ENCODE results near the gene LGR6.
"Not testable (repeated sequence)": the region's sequence is repeated elsewhere in the genome, so short reads cannot be mapped to it uniquely, and the experiment has no call there.

Gene LGR6

DNA sequence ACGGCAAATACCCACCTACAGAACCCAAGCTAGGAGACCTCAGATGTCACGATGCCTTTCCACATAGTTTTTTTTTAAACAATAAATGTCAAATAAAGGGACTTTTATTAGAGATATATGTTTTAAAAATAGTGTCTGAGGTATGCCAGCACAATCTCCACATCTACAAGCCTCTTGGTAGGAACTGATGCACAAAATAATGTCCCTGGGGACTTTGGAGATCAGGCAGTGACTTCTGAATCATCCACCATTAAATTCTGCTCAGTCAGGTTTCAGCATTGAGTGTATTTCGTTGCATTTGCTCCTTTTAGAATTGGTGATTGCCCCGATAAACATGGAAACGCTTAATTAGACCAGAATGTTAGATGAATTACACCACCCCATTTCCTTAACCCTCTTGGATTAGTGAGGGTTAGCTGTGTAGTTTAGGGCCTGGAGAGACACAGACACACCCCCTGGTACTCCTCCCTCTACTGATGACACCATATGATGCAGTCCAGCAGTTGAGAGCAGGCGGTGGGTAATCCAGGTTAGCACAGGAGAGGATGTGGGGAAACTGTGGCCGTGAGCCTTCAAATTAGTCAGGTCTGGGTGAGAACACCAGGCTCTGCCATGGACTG, 33.6 kb downstream of the LGR6 start:
- no peak for DNase-seq

DNA sequence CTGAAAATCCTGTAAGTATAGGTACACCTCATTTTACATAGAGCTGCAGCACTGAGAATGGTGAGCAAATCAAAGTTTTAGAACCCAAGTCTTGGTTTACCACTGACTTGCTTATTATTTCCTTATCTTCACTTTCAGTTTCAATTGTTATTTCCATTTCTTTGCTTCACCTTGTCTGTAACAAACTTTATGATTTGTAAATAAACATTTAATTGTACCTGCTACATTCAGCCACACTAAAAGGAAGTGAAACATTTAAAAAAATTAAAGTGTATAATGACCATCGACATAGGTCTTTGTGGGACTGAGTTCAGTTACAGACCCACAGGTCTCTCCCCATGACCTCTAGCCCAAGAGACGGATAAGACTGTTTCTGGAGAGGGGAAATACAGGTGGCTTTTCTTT, 34.4 kb downstream of the LGR6 start:
- no peak for DNase-seq

DNA sequence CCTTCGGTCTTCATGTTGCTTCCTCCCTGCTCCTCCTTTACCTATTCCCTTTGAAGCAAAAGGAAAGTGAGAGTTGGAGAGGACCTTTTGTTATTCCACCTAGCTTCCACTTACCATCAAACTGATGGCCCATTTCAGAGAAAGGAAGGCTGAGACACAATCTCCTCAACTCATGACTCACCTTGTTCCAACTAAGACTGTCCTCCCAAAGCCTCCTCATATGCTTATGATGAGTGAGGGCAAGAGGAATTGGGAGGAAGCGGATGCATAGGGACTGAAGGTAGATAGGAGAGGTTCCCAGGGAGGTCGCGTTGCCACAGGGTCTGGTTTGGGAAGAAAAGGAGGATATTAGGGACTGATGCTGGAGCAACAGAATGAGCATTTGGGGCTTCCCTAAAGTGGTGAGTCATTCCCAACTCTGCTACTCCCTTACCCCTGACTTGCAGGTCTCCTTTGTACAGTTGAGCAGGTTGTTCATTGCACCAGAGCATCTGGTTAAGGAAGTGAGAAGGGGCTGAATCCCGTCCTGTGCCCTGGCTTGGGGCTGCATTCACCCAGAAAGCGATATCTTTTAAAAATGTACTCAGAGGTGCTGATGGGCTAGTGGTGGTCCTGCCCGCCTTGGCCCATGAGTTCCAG, 35.0 kb downstream of the LGR6 start:
- no peak for DNase-seq

DNA sequence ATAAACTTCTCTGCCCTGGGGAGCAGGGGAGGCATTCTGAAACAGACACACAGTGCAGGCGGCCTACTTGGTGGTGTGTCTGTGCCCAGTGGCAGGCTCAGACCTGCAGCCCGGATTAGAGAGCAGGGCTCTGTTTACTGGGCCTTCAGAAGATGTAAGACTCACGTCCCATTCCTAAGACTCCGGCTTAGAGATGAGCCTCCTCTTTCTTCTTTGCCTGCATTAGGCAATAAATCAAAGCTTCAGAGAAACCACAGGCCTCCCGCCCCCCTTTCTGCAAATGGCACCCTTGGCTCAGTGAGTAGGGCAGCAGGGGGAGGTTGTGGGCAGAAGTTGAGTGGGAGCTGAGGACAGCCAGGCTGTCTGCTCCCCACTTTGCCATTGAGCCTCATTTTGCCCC, 35.8 kb downstream of the LGR6 start:
- no peak for DNase-seq

DNA sequence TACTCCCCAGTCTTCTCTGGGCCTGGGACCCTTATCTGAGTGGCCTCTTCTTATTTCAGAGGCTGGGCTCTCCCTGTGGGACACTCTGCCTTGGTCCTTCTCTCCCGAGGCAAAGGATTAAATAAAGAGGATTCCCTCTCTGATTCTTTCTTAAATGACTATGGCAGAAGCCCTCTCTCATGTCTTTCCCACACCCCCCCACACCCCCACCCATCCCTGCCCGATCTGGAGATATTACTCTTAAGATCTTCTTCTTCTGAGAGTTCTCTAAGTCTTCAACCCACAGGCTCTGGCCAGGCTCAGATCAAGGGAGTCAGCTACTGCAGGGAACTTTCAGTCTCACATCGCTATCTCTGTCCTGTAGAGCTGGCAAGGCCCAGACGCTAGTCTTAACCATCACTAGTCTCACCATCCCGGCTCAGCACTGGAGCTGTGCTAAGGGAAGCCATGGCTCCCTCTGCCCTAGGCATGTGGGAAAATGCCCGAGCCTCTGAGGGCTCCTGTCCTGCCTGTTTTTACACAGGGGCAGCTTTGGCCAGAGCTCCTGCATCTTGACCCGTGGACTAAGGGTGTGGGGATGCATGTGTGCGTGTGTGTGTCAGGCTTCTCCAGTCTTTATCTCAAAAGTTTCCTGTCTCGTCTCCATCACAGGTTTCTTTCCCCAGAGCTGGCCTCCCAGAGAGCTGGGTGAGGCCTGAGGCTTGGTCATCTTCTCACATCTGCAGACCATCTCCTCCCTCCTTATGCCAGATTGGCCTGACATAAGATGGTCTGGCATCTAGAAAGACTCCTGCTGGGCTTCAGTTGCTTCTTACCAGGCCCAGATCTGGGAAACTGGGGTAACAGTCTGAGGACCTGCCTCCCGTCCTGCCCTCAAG, 36.7 kb downstream of the LGR6 start:
- DNase-seq = no peak

DNA sequence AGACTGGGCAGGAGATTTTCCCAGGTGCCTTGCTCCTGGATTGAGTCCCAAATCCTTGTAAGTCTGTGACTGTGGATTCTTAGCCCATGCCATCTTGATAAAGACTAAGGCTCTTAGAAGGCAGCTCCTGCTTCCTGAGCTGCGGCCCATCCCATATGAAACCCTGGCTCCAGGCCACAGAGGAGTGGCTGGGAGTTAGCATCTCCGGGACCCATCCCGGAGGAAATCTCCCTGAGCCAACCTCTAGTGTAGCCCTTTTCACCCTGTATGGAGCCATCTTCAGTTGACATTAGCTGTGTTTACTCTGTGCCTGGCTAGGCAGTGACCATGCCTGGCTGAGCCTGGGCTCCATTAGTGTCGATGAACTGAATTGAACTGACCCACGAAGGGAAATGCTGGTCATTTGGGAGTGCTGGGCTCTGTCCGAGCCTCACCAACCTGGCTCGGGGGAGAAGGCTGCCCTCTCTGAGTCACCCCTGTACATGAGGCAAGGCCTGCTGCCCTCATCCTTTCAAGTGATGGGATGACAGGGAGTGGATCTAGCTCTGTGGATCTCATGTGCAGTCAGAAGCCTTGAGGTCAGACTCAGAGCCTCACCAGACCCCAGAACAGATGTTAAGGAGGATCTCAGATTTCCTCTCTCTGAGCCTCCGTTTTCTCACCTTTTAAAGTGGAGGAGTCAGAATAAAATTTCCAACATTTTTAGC, 37.5 kb downstream of the LGR6 start:
- no peak for DNase-seq

DNA sequence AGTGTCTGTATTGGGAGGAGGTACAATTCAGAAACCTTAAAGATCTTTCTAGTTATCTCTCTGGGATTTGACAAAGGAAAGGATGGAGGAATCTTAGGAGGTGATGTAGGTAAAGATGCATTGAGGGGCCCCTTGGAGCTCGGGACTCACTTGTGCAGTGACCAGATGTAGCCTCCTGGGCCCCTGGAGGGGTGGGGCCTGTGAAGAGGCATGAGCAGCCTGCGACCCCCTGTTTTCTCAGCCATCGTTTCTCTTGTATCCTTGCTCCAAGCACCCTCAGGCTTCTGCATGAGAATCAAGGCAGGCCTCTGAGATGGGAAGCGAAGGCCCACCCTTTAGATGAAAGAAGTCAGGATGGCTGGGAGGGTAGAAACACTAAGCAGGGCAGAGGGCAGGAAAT, 39.6 kb downstream of the LGR6 start:
- no peak for DNase-seq

DNA sequence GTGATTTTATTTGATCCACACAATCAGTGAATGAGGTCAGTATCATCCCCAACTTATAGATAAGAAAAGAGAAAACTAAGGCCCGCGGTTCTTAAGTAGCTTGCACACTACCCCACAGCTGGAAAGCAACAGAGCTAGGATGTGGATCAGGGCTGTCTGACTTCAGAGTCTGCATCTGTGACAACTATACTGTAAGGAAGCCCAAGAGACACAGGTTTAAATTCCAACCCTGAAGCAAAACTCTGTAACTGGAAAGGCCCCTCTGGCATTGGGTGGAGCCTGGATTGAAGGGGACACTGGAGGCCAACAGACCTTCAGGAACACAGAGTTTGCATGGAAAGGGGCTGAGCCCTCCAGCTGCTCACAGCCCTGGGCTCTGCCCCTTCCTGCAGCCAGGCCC, 40.2 kb downstream of the LGR6 start:
- no peak for DNase-seq

DNA sequence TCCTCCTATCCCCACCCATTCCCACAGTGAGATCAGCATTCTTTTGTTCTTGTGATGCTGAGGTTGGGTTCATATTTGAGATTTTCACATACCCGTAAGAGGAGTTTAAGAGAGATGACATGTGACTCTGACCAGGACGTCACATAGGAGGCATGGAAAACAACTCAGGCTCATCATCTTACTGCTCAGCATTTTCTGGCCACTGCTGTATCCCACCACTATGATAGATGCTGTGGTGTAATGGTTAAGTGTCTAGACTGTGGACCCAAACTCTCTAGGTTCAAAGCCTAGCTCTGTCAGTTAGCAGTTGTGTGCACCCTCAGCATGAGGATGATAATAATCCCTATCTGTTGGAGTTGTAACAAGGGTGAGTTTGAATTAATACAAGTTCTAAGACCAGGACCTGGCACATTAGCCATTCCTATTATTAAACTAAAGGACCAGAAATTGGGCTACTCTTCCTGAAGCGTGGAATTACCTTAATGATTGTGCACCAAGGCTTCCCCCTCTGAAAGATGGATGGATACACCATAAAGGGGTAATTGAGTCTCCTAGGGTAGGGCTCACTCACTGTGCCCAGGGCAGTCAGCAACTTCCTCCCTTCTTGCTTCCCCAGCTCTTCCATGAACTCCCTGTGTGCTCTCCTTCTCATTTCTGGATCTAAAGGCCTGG, 40.9 kb downstream of the LGR6 start:
- DNase-seq = no peak

DNA sequence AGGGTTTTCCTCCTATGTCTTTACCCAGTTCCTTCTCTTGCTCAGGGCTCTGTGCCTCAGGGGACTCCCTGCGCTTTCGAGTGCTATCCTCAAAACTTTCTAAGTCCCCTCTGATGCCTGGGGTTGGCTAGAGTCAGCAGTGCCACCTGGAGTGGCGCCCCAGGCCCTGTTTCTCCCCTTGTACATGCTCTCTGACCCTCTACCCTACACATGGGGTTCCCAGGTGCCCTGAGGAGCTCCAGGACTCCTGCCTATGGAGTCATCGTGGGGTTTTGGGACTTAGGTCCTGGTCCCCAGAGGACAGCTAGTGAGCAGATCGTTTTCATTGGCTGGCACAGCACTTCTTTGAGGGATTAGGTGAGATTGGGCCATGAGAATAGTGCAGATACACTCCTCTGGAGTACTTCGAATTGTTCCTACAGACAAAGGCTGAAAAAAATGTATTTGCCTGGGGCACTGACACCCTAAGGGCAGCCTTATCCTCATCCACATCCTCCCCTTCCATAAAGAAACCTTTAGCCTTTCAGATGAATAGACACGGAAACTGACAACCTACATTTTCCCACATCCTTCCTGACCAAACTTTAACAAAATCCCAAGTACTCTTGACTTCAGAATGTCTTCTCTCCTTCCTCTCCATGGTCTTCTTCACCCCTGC, 41.5 kb downstream of the LGR6 start:
- DNase-seq = no peak

DNA sequence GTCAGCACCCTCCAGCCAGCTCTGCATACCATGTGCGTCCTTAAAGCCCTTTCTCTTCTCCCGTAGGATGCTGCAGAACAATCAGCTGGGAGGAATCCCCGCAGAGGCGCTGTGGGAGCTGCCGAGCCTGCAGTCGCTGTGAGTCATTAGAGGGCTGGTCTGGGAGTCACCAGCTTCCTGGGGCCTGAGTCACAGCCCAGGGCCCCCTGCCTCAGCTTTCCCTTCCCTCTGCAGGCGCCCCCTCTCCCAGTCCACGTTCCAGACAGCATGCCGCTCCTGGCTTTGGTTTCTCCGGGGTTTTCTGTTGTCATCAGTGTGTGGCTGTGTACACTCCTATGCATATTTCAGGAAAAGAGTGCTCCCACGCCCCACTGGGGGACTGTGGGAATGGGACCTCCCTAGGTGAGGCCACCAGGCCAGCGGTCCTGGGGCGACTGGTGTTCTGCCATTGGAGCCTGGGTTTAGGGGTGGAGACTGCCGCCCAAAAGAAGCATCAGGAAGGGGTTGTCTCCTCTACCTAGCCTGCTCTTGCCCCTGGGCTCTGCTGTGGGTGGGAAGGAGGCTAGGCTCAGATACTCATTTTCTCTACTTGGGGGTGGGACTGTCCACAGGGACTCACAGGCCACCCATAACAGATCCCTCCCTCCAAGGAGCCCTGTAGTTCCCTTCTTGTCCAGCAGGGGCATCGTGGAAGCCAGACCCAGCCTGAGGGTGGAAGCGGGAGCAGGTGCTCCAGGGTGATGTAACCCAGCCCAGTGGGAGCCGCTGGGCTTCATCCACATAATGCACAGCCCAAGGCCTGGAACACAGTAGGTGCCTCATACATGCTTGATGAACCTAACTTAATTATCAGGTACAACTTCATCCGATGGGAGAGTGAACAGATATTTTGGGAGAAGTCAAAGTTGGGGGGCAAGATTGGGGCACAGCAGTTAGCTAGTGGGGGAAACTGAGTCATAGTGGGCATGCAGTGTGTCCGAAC, 42.5 kb downstream of the LGR6 start:
- DNase-seq = peak; percentile 76

DNA sequence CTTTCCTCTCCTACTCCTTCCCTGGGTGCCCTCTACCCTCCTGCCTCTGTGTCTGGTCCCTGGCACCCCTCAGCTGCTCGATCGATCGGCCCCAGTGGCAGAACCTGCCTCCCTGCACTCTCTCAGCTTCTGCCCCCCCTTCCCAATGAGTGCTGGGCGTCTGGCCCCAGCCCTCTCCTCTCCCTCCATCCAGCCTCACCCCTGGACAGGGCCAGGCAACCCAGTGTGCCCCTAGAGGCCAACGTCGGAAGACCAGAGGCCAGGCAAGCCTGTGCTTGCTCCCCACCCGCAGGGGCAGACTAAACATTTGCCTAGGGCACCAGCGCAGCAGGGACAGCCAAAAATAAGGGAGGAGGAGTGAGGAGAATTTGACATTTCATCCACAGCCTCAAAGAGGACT, 43.5 kb downstream of the LGR6 start:
- DNase-seq = peak; percentile 22

DNA sequence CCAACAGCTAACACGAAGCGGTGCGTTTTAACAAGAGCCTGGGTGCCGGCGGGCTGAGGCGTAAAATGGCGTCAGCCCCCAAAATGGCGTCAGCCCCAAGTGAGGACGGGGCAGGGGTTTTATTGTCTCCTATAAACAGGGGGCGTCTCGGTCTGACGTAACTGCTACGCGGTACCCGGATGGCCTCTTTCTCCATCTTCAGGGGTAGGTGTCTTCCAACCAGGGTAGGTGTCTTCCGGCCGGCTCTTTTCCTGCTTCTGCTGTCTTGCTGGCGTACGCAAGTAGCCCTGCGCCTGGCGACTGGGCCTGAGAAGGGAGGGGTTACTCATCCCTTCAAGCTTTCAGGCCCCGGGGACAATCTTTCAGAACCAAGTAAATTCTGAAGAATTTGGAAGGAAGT, 45.3 kb downstream of the LGR6 start:
- no peak for DNase-seq

DNA sequence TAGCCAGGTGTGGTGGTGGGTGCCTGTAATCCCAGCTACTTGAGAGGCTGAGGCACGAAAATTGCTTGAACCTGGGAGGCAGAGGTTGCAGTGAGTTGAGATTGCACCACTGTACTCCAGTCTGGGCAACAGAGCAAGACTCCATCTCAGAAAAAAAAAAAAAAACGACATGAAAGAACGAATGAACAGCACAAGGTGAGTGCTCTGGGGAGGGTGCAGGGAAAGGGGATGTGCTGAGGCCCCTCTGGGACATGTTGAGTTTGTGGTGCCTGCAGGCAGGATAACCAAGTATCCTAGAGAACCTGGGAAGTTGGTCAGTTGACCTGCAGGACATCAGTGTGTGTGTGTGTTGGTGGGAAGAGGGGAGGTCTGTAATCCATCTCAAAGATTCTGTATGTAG, 46.6 kb downstream of the LGR6 start:
- DNase-seq = not testable (repeated sequence)

DNA sequence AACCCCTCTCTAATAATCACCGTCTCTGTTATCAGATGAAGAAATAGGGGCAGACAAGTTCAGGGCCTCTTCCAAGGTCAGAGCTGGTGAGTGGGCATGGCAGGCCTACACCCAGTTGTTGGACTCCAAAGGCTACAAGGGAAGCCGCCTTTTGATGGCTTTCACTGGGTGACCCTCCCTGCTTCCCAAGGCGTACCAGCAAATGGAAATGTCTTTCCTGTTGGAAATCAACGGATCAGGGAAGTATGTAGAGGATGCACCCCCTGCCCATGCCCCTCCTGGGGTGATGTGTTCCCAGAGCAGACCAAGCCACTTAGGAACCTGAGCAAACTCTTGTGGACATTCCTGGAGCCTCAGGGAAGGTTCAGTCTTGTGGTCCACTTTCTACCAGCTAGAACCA, 47.4 kb downstream of the LGR6 start:
- DNase-seq = no peak

DNA sequence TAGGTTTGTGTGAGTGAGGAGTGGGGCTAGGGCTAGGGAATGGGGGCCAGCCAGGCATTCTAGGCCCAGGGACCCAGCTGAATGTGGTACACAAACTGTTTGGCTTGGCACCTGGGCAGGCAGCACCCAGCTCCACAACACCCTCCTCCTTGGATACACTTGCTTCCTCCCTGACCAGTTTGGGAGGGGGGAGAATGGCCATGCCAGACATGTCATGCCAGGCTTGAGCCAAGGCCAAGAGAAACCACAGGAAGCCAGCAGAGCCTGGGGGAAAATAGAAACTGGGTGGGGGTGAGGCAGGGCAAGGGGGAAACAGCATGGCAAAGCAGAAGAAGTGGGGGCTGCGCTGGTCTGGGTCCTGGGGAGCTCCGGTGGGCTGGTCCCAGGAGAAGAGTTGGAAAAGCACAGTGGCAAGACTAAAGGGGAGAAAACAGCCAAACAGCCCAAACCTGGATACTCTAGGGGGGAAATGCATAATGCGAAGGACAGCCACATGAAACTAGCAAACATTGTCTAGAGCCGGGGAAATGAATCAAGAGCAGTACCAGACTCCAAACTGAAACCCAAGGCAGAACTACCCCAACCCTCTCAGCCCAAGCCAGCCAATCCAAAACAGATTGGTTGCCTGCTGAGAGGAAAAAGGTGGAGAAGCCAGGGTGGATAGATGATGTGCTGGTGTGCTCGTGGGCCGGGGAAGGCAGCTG, 47.9 kb downstream of the LGR6 start:
- DNase-seq = no peak

DNA sequence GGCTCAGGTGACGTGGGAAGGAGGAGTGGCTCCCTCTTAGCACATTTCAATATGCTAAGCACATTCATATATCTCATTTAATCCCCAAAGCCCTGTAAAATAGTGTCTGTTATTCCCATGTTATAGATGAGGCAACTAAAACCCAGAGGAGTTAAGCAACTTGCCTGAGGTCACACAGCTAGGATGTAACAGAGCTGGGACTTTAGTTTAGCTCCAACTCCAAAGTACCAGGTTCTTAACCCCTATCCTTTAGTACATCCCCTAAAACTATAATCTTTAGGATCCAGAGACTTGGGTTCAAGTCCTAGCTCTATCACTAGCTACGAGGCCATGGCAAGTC, 48.5 kb downstream of the LGR6 start:
- no peak for DNase-seq

DNA sequence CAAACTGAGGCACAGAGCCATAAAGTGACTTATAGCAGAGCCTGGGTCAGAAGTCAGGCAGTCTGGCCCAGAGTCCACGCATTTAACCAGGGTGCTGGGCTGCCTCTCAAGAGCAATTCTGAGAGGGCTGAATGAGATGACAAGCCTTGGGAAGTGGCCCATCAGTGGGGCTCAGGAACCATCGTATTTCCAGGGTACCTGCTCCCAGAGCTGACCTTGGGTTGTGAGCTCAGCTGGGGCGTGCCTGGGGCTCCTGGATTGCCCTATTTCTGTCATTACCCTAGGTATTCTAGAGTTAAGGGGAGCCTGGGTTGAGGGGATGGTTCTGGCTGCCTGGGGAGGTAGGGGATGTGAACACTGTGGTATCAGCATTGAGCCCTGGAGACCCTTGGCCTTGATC, 49.4 kb downstream of the LGR6 start:
- DNase-seq = no peak

DNA sequence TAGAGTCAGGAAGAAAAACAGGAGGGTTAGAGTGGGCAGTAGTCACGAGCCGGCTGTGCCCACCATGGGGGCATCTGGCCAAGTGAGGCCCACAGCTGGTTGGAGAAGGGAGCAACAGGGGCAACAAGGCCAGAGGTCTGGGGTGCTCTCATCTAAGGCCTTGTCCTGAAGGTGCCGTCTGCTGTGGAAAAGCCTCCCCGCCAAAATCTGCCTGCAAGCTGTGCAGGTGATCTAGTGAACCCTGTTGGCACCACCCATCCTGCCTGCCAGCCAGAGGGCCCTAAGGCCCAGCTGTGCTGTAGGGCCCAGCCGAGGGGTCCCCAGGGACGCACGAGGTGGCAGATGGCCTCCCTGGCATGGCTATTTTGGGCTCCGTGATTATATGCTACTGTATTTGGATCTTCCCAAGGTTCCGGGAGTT, 51.3 kb downstream of the LGR6 start:
- no peak for DNase-seq

DNA sequence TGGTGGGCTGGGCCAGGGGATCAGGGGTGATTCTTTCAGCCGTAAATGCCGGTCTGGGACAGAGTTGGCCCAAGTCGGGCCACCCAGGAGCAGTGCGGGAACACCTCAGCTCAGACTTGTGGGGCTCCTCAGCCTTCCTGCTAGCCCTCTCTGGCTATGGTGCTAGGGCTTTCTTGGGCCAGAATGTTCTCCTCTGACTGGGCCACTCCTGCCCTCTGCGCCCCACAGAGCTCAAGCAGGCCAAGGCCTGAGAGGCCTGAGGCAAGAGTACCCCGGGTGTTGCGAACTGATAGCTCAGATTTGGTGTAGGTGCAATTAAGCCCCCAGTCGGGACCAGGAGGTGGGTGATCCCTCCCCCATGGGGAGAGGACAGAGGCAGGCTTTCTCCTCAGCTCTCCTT, 51.8 kb downstream of the LGR6 start:
- no peak for DNase-seq

DNA sequence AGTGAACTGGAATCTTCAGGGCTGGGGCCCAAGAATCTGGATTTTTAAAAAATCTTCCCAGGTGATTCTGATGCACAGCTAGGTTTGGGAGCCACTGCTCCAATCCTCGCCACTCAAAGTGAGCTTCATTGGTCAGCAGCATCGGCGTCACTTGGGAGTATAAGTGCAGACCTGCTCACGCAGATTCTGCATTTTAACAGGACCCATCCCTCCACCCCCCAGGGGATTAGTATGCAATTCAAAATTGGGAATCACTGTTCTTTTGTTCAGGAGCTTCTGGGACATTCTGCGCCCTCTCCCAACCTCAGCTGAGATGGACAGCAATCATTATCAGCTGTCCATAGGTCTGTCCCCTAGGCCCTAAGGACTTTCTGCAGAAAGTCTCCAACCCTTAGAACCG, 53.5 kb downstream of the LGR6 start:
- no peak for DNase-seq
